ENCODE results near the gene NFIA. TPM values are rescaled to one million over a fixed set of nuclear protein-coding genes. Genes with fewer than 3 reads are reported as not detected.
"Not testable (repeated sequence)": the region's sequence is repeated elsewhere in the genome, so short reads cannot be mapped to it uniquely, and the experiment has no call there.

Gene NFIA
- total RNA-seq, 1 donor from 2014 or later = 9.3 TPM

DNA sequence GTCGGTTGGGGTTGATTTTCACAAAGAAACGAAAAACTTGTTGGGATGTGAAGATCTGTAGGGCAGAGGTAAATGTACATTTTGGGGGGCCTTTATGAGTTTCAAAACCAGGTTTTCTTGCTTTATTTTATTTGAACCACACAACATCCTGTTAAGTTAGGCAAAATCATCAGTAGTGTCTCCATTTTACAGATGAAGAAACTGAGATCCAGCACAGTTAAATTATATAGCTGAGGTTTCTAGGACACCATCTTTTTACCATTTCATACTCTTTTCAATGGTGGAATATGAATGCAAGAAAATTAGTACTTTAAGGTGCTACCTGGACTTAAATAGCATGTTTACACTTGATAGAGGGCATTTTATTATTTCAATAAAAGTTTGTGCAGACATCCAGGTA, 187.7 kb downstream of the NFIA start:
- no peak for DNase-seq (ENCODE audit: low read depth, low spot score)

DNA sequence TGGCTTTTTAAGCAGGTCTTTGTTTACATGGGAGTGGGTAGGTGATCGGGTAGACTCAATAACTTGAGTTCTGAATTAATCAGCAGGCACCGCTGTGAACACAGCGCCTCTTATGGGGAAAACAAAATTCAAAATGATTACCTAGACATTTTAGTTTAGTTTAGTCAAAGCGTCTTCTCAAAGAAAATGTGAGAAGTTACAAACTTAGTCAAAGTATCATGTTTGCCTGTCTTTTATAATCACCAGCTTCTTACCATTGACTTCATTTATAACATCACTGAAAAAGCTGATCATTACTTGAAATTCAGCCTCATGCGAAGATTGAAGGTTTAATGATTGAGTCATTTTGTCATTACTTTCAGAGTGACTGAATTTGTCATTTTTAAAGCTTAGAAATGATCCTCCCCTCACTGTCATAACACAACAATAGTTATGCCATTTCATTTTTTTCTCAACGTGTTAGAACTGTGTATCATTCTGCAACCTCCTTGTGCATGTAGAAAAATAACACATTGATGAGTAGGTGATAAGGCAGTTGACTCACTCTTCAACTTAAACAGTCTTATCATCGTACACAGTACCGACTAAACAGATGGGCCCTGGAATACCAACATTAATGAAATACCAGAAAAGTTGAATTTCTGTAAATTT, 188.5 kb downstream of the NFIA start:
- DNase-seq (ENCODE audit: low read depth, low spot score) = no peak

DNA sequence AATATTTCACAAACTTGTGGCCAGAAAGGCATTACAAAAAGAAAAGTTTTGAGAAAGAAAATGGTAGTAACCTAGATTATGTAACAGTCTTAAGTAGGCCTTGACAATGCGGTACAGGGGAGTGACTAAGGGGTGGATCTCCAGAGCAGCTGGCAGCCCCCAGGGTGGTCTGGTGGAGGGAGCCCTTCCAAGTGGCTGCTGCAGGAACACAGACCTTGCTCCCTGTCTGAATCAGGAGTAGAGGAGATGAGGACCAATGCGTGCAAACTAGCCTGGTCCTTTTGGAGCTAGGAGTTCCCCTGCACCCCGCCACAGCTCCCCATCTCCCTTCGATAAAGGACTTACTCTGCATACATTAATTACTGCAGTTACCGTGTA, 189.0 kb downstream of the NFIA start:
- DNase-seq (ENCODE audit: low read depth, low spot score) = no peak

DNA sequence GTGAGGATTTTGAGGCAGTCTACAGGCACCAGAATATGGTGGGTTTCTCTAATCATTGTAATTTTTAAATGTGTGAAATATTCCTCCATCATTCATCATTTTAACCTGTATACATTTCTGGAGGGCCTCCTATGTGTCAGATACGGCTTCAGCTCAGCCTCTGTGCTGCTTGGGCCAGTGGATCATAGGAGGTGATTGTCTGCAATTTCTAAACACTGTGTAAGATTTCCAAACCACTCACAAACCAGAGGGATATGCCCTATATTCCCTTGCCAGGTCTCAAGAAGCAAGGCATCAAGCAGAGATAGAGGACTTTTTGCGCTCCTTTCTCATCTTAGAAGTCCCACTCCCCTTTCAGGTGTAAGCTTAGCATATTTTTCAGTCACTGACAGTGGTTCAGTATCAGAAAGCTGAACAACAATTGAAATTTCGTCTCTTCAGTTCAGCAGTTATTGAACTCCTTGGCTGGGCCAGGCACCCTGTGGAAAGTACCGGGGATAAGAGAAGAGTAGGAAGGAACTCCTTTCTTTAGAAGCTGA, 190.9 kb downstream of the NFIA start:
- DNase-seq (ENCODE audit: low read depth, low spot score) = no peak

DNA sequence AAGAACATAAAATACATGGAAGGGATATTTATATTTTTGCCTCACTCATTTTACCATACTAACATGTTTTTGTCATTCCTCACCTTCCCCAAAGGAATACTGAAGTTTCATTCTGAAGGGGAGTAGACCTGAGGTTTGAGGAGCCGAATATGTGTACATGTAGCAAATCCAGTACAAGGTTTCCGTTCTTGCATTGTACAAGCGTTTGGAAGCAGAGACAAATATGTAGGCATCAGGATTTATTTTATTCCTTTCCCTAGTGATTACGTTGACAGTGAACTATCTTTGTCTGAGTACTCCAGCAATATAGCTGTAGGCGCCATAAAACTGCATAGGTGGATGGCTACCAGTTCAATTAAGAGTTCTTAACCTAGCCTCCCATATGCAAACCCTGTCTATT, 191.5 kb downstream of the NFIA start:
- no peak for DNase-seq (ENCODE audit: low read depth, low spot score)

DNA sequence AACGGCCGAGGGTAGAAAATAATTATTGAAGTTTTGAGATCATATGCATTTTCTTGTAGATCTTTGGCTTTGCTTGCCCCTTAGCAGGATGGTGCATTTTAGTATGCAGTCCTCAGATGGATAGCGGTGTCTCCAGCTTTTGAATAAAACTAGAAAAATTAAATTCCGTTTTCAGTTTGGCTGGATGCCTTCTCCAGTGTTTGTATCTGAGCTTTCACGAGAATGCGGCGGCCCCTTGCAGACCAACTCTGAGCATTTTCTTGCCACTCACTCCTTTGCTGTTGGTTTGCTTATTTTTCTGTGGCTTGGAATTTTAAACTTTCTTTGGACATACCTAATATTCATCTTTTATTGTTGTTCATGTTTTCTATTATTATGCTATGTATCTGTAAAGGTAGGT, 192.6 kb downstream of the NFIA start:
- DNase-seq (ENCODE audit: low read depth, low spot score) = no peak

DNA sequence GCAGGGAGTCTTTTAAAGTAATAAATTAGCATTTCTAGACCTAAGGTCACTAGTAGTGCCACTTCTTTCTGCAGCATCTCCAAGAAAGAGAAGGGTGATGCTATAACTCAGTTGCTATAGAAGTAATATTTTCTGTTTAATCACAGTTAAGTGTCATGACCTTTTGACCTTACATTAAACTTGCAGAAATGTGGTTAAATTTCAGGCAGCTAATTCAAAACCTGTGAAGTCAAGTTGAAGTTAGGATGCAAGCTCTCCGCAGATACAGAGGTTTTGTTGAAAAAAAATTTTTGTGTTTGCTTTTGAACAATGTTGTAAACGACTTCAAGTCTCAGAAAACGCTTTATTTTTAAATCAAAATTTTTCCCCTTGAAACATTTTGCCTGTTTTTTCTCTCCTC, 193.9 kb downstream of the NFIA start:
- DNase-seq (ENCODE audit: low read depth, low spot score) = no peak

DNA sequence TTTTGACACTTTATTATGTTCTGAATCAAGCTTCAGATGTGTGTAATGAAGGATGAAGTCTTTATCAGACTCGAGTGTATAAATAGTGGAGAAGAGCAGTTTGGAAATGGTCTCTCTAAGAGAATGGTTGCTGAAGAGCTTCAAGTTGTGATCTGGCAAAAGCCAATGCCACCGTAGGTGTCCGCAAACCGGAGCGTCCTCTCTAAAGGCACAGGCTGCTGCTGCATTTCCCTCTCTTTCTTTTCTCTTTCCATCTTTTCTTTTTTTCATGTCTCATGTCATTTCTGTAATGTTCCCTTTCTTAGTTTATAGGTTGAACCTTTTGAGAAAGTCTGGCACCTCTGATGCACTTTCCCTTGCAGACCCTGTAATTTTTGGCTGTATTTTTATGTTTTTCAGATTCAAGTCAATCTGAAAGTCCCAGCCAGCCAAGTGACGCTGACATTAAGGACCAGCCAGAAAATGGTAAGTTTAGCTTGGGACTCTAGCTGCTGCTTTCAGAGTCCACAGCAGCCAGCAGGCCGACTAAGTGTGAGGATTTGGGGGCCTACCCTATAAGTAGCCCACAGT, 194.8 kb downstream of the NFIA start:
- DNase-seq (ENCODE audit: low read depth, low spot score) = no peak

DNA sequence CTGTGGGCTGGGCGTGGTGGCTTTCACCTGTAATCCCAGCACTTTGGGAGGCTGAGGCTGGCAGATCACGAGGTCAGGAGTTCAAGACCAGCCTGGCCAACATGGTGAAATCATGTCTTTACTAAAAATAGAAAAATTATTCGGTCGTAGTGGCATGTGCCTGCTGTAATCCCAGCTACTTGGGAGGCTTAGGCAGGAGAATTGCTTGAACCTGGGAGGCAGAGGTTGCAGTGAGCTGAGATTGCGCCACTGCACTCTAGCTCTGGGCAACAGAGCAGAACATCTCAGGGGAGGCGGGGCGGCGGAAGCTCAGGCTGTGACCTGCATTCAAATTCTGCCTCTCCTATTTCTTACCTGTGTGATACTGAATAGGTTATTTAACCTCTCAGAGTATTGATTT, 196.1 kb downstream of the NFIA start:
- not testable (repeated sequence) for DNase-seq (ENCODE audit: low read depth, low spot score)

DNA sequence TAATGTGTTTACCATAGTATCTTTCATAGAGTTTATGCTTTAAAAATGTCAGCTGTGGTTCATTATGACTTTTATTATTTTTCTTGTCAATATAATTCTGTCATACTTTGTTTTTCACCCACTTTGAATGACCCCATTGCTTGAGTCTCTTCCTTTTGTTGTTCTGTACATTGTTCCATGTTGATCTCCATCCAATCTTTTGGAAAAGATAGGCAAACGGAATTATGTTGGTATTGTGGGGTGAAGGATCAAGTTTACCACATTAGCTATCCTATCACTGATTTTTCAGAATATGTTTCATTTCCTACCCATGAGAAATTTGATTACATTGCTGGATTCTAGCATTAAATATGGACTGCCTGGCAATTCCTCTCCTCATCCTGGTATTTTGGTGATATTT, 196.6 kb downstream of the NFIA start:
- no peak for DNase-seq (ENCODE audit: low read depth, low spot score)

DNA sequence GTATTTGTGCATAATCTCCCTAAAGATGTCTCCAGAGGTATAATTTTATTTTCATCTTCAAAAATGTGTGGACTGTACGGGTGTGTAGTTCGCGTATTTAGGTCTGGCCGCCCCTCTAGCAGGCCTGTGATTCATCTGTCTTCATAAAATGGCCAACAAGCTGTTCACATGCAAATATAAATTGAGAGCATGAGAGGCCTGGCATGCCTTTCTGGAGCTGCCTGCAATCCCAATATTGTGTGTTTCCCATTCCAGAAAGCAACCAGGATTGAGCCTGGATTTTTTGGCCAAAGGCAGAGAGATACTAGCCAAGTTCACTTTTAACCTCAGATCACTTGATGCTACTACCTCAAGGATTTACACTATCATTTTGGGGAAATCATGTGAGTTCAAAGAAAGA, 197.2 kb downstream of the NFIA start:
- no peak for DNase-seq (ENCODE audit: low read depth, low spot score)

DNA sequence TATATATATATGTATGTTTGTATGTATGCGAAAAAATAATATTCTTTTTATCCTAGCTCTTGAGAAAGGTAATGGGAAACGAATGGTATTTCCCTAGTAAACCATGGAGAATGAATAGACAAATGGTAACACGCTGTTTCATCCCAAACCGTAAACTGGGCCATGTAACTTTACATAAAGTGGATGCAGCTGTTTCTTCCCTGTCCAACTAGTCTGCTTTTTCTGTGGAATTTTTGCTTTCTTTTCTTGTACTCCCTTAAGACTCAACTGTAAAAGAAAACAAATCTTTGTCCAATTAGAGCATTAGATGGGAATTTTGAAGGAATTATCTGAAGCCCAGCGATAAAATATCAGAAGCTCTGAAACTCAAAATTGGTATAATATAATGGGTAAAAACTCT, 198.1 kb downstream of the NFIA start:
- no peak for DNase-seq (ENCODE audit: low read depth, low spot score)

DNA sequence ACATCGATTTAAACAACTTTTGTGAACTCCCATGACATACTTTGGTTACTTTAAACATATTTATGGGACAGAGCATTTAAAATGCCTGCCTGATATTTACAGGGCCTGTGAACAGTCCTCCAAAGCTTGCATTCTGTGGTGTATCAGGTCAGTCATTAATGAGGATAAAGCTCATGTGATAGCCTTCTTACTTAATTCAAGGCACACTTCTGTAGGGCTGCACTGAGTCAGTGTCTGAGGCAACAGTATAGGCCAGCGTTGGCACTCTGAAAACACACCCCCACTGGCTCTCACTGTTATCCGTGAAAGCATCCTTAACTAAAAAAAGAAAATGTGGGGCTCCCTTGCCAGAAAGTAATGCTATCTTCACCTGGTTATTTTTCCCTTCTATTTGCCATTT, 200.0 kb downstream of the NFIA start:
- DNase-seq (ENCODE audit: low read depth, low spot score) = no peak

DNA sequence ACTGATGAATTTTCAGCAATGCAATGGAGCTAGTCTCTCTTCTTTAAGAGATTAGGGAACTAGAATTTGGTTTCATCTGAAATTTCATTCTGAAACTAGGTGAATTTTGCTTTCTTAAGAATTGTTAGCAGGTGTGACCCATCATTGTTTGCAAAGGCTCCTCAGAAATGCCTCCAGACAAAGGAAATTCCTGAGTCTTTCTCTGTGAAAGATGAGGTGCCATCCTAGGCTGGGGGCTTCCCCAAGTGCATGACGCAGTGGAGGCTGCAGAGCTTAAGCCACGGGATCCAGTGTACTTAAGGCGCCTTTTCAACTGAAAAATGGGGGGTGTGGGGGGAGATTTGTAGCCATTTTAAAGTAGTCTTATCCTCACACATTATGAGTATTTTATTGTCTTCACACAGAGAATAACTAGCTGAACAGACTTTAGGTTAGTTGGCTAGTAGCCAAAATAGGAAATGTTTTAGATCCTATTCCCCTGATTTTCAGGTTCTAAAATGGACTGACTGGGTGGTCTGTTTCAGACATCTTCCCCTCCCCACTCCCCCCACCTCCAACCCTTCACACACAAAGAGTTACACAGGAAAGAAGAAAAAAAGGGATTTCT, 202.0 kb downstream of the NFIA start:
- DNase-seq (ENCODE audit: low read depth, low spot score) = no peak

DNA sequence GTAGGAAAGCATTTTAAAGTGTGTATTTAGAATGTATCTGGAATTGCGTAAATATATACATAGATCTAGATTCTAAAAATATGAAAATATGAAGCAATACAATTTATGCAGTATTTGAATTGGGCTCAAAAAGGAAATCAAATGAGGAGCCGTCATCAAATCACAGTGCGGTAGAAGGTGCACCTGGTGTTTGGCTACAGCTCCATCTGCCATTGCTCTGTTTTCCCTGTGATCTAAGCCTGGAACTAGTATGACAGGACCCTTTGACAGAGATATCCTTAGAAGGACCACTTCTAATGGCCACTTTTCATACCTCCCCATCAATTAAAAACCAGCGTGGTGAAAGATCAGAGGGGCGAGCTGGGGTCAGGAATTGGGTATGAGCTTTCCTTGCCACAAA, 202.6 kb downstream of the NFIA start:
- no peak for DNase-seq (ENCODE audit: low read depth, low spot score)

DNA sequence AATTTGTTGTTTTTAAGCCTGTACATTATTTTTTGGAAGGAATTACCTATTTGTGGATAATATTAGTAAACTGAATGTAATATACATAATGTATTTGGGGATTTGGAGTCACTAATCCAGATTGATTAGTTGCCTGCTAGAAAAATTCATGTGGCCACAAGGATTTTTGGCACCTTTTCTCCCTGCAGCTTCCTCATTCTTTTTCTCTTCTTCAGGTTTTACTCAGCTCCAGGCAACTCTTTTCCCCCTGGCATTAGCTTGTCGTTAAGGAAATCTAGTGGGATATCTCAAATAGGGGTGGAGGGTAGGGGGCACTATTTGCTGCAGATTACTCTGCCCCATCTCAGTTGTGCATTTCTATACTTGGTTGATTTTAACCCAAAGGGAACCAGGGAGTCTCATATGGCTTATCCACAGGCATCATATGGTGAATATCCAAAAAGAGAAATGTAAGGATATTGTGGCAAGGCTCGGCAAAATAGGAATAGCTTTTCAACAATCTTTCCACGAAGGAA, 203.1 kb downstream of the NFIA start:
- DNase-seq (ENCODE audit: low read depth, low spot score) = no peak

DNA sequence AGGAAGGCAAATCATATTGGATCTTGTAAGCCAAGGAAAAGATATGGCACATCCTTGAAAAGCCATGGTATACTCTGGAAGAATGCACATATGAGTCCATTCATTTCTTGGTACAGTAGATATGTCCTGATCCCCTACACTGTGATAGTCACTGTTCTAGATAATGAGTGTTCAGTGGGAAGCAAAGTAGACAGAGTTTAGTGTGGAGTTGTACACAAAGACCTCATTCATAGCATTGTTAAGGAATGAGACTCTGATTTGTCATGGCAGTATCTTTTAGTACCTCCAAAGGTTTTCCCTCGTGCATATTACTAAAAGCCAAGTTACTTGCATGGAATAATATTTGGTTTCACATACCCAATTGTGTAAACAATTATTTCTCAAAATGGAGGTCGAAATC, 204.7 kb downstream of the NFIA start:
- DNase-seq (ENCODE audit: low read depth, low spot score) = no peak

DNA sequence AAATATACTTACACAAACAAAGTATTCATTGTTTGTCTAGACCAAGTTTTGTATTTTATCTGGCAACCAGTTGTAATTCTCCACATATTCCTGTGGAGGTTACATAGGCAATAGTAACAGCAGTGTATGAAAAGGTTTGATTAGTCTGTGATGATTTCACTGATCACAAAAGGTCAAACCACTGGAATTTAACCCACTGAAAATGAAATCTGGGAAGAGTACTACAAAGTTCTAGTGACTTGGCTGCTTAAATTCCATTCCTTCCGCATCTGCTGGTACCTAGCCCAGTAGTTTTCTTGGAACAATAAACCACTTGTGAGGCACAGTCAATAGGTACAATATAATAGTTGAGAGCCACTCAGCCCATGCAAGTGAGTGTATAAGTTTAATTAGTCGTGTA, 205.4 kb downstream of the NFIA start:
- DNase-seq (ENCODE audit: low read depth, low spot score) = peak; percentile 80

DNA sequence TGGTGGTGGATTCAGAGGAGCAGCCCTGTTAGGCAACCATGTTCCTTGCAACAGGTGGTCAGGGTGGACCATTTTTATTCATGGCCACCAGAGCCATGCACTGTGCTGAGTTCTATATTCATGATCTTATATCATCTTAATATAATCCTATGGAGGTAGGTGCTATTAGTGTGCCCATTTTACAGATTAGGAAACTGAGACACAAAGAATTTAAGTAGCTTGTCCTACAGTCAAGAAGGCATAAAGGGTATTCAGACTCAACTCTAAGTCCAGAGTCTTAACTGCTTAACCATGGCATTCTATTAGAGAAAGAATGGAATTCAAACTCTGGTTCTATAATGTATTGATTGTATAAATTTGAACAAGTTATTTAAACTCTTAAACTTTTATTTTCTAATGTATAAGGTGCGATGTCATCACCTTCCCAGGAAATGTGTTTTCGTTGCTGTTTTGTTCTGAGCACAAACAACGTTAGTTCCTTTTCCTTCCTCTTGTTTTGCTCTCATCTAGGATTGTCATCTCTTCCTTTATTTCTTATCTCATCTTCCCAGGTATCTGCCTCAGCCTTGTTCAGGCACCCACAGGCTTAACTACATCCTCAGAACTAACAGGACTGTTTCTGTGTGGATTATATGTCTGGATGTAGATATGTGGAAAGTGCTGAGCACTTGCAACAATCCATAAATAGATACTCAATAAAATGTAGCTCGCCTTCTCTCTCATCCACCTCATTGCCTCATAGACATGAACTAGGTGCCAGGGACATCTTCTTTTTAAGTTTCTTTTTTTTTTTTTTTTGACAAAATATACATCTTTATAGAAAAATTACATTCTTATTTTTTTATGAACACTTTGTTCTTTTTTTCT, 207.1 kb downstream of the NFIA start:
- DNase-seq (ENCODE audit: low read depth, low spot score) = peak; percentile 44

DNA sequence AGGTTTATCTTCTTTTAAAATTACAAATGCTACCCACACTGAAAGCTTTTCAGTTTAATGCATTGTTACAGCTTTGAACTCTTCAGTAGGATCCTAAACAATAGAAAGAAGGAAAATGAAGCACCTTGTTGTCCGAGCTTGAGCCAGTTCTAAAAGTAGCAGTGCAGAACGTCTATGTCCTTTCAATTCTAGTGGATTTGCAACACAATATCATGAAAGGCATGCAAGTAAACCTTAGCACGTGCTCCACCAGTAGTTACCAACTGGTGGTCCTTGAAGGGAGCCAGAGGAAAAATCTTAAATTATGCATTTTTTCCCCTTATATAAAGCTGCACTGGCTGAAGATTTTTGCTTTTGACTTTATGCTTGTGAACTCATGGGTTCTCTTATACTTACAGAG, 208.2 kb downstream of the NFIA start:
- DNase-seq (ENCODE audit: low read depth, low spot score) = no peak

DNA sequence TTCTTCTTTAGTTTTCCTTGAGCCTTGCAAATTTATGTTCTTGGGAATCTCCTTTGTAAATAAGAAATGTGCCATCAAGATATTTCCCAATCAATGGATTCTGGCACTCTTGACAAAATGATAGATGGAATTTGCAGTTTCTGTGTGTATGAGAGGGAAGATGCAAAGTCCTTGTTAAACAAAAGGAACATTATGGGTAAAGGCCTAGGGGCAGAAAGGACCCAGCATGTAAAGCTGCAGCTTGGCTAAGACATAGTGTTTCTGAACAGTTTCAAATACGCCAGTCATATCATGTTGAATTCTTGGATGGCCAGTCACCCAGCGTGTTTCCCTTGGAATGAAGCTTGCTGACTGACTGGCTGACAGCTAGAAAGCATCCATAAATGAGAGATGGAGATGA, 210.8 kb downstream of the NFIA start:
- no peak for DNase-seq (ENCODE audit: low read depth, low spot score)

DNA sequence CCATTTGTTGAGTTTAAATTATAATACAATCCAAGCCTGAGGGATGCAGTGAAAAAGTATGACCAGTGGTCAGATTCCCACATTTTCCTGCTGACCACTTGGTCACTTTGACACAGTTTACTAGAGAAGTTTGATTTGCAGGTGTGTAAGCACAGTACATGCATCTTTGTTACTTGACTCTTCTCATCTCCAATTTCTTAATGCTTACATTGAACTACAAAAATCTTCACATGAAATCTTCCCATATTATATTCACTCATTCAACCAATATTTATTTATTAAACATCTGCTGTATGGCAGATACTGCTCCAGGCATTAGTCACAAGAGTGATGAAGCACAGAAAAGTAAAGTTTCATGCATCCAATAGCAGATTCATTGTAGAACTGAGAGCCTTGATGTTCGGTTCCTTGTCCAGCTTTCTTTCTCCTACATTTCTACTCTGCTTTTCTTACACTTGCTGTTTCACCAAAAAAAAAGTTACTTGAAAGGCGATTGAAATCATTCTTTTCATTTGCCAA, 211.7 kb downstream of the NFIA start:
- DNase-seq (ENCODE audit: low read depth, low spot score) = no peak

All from pulmonary artery endothelial cell (primary cell).